Activated CD4-positive, alpha-beta T cell treated with anti-CD3 and anti-CD28 coated beads, Interleukin-2, amount 50 U/mL, for 1 hour (primary cell): ENCODE measurements around the gene MCAT.
"Not testable (repeated sequence)": the region's sequence is repeated elsewhere in the genome, so short reads cannot be mapped to it uniquely, and the experiment has no call there.

Source experiments
- DNase-seq: peaks from one replicate; pipeline ENCODE4 v3.0.0-alpha.2; 2020

MCAT gene

GRCh38 chr22:43152357-43153071 lies 9.3 kb upstream of the MCAT start:
- peak; percentile 61 for DNase-seq

- no peak for DNase-seq
Observed at GRCh38 chr22:43152003-43152356, 8.8 kb upstream of the MCAT start.

GRCh38 chr22:43151251-43152002 lies 8.2 kb upstream of the MCAT start, which contains the start of gene TSPO:
Gene TSPO (plus strand): TSS chr22:43151559. CDS start chr22:43159239, 7,680 bp downstream.
- DNase-seq: peak; percentile 60

GRCh38 chr22:43150731-43151206 lies 7.6 kb upstream of the MCAT start:
- no peak for DNase-seq

- DNase-seq: no peak
Observed at GRCh38 chr22:43148581-43148980, 5.4 kb upstream of the MCAT start.

- DNase-seq: no peak
Observed at GRCh38 chr22:43147821-43148220, 4.6 kb upstream of the MCAT start.

GRCh38 chr22:43146332-43146731 lies 3.1 kb upstream of the MCAT start:
- DNase-seq: not testable (repeated sequence)

- not testable (repeated sequence) for DNase-seq
Observed at GRCh38 chr22:43145371-43145770, 2.2 kb upstream of the MCAT start.

GRCh38 chr22:43144949-43145348 lies 1.8 kb upstream of the MCAT start:
- no peak for DNase-seq

GRCh38 chr22:43136801-43137200 lies 6.4 kb downstream of the MCAT start:
- DNase-seq: no peak

GRCh38 chr22:43136255-43136654 lies 6.9 kb downstream of the MCAT start:
- peak; percentile 41 for DNase-seq

GRCh38 chr22:43135565-43135964 lies 7.6 kb downstream of the MCAT start:
- no peak for DNase-seq

- DNase-seq: no peak
Observed at GRCh38 chr22:43134553-43134952, 8.6 kb downstream of the MCAT start.

- no peak for DNase-seq
Observed at GRCh38 chr22:43133401-43133800, 9.8 kb downstream of the MCAT start.

GRCh38 chr22:43131773-43132501 lies 11.3 kb downstream of the MCAT start:
- DNase-seq: no peak

- DNase-seq: no peak
Observed at GRCh38 chr22:43129426-43130425, 13.5 kb downstream of the MCAT start.

GRCh38 chr22:43128928-43129424 lies 14.2 kb downstream of the MCAT start:
- DNase-seq: no peak

GRCh38 chr22:43128116-43128515 lies 15.1 kb downstream of the MCAT start:
- no peak for DNase-seq

- DNase-seq: no peak
Observed at GRCh38 chr22:43127166-43127908, 15.9 kb downstream of the MCAT start.

- no peak for DNase-seq
Observed at GRCh38 chr22:43126501-43127165, 16.6 kb downstream of the MCAT start.
